ENCODE measurements around the gene CD63.
A peak's percentile ranks its signal among the peaks of the same experiment; 100 is the strongest.

Gene CD63

GRCh38 chr12:55720071-55720564, 8.7 kb downstream of the CD63 start, which contains the start of gene RDH5:
Gene RDH5, plus strand, starts transcription at chr12:55720393. Its CDS starts 792 bp downstream, at chr12:55721185.
- no peak for DNase-seq

GRCh38 chr12:55719371-55719770, 9.4 kb downstream of the CD63 start:
- DNase-seq: no peak

DNA sequence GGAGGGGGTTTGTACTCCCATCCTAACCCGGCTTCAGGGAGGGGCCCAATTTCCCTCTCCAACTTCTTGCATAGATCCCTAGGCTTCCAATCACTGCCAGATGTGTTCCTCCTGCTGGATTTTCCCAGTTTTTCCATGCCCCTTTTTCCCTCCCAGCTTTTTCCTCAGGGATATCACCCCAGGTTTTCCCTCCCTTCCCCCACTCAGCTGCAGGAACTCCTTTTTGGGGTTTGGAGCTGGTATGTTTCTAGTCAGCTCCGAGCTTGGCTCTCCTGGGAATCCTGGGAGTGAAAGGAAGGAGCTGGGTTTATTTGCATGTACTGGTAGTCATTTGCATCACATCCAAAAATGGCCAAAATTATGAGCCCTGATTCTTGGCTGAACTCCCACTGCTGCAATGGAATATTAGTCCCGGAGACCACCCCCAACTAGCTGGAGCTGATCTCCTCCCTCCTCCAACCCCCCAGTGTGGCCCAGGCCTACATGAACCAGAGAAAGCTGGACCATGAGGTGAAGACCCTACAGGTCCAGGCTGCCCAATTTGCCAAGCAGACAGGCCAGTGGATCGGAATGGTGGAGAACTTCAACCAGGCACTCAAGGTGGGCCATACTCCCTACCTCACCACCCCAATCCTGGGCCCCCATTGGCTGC, 10.1 kb downstream of the CD63 start:
- DNase-seq: no peak

DNA sequence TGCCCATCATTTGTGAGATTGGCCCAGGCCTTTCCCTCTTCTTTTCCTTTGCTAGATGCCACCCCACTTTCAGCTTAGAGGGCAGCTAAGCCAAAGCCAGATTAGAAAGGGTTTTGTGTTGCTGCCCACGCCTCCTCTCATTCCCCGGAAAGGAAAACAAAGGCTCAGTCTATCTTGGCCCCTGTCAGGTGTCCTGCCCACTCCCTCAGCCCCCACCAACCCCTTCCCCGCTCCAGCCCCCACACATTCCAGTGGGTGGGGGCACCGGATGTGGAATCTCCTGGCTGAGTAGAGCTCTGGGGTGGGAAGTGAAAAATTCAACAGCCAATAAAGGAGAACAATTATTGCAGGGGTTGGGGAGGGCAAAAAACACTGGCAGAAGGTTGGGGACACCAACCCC, 10.8 kb downstream of the CD63 start:
- DNase-seq: no peak

- DNase-seq: no peak
Measured at GRCh38 chr12:55717011-55718007, 11.5 kb downstream of the CD63 start.

DNA sequence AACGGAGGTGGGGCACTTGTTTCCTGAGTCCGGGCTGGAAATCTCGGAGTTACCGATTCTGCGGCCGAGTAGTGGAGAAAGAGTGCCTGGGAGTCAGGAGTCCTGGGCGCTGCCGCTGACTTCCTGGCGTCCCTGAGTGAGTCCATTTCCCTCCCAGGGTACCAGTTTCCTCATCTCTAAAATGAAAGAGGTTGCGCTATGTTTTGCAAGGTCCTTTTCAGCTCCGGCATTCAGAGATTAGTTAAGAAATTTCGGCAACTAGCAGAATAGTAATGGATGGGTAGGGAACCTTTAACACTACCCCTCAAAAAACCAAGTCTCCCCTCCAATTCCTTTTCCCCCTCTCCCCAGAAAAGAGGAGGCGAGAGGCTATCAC, 12.2 kb downstream of the CD63 start:
- DNase-seq: no peak

- DNase-seq: peak; percentile 57
Measured at GRCh38 chr12:55715833-55716581, 12.8 kb downstream of the CD63 start, which contains the start of gene BLOC1S1. Gene BLOC1S1, plus strand, starts transcription at chr12:55716046. Its CDS starts 6 bp downstream, at chr12:55716052.

DNA sequence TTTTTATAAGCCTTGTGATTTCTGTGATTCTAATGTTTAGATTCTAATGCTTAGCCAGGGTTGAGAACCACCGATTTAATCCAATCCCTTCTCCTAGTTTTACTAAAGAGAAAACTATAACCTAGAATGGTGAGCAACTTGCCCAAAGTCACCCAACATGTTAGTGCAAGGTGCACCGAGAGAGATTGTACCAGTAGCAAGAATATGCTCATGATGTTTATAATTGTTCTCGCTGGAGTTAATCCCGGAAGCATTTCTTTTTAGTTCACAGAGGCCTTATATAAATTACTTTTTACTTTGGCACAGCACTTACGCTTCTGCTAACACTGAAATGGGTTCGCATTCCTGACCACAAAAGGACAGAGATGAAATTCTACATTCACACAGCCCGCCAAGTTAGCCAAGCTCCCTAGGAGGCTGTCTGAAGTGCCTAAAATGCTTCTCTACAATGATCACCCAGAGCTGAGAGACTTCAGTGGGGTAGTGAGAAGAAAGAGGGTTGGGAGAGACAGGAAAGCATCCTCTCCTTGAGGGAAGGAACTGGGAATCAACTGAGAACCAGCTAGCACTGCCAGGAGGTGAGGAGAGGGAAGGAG, 13.5 kb downstream of the CD63 start:
- no peak for DNase-seq

- DNase-seq: no peak
Measured at GRCh38 chr12:55713721-55714120, 15.1 kb downstream of the CD63 start.

DNA sequence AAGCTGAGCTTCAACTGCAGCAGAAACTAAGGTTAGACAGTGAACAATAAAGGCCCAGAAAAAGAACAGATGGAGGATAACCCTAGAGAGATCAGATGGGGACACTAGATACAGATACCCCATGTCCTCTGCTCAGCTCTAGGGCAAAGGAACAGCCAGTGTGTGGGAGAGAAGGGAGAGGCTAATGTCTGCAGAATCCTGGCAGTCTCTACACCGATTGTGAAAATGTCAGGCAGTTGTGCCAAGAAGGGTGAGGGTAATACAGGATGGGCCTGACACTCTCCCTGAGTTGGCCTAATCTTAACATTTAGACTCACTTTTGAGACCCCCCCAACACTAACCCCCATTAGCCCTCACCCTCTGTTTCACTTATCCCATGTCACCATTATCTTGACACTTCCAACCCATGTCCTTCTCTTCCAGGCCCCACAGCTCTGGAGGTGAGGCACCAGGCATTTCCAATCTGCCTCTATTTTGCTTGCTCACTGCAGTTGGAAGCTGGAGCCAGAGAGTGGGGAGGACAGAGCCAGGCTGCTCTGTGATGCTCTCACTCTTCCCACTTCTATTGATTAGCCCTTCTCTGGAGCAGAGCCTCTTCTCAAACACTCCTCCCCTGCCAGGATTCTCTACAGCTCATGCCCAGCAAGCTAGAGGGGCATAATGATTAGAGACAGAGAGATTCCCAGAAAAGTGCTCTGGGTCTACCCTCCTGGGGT, 16.0 kb downstream of the CD63 start:
- DNase-seq: no peak

DNA sequence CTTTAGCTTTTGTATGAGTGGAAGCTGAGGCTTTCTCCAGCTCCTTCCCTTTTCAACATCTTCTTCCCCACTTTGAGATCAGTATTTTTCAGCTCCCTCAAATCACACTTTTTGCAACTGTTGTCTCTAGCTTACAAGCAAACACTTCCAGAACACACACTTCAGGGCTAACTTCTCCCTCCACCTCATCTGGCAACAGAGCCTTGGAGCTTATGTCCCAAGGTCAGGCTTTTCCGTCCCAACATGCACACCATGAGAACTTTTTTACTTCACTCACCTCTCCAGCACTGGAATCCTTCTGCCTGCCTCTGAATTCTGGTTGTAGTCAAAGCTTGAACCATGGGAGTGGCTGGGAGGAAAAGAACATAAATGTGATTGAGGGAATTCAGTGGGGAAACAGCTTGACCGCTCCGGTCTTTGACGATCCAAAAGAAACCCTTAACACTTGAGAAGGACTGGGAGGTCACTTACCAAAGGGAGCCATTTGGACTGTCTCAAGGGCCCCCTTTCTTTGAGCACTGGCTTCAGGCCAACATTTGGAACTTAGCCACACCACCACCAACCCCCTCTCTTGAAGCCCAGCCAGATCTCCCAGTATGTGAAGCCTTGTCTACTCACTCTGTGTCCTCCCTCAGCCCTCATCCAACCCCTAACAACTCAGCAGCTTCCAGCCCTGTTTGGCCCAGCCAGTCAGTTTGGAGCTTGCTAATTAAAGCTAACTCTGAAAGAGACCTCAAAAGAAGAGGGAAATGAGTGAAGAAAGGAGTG, 16.8 kb downstream of the CD63 start:
- no peak for DNase-seq

DNA sequence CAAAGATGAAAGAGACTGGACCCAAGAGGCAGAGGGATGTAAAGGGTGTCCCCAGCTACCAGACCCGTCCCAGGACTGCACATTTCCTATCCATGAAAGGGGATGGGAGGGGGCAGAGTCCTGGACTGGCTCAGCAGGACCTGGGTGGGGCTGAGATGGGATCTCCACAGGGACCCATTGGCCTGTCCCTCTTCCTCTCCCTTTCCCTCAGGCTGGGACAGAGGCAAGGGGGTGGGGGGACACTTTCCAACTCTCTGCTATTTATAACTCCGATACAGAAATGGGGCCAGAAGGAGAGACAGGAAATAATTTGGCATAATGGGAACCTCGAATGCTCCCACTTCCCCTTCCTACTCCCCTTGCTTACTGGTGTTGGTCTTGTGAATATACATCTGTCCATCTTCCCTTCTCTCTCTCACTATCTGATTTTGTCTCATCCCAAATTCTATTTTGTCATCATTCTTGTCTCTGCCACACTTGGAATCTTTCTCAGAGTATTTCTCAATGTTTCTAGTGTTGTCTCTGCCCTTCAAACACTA, 20.0 kb downstream of the CD63 start:
- no peak for DNase-seq

DNA sequence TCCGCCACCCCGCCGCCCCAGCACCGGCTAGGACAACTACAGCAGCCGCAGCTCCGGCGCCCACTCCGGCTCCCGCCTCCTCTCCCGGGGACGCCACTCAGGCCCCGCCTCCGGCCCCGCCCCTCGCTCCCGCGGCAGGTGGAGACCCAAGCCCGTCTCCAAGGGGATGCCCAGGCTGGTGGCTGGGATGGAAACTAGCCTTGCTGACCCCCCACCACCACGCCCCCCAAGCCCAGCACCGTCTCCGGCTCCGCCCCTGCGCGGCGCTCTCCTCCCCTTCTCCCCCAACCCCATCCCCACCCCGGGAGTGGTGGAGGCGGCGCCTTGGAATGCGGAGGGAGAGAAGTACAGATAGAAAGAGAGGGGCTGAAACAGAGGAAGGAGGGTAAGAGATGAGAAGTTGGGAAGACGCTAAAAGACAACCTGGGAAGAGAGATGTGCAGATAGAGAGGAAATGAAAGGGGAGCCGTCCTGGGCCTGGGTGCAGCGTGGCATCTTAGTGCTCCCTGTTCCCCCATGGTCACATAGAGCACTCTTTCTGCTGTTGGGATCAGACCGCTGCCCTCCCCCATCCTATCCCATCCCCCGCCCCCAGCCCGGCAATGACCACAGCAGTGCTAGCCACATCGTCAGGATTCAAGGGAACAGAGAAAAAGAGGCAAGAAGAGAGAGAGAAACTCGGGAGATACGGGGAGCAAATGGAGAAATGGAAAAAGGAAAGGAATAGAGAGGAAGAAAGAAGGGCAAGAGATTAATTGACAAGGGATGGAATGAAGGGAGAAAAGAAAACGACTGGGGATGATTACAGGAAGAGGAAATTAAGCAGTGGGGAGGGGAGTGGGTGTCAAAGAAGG, 20.7 kb downstream of the CD63 start, which contains the start of gene ITGA7:
TSS of gene ITGA7 (minus strand) at position 64 of the 854 bp plus-strand sequence. CDS start 222 bp downstream, outside the sequence.
- DNase-seq: peak; percentile 7

GRCh38 chr12:55707219-55707671, 21.6 kb downstream of the CD63 start:
- no peak for DNase-seq

DNA sequence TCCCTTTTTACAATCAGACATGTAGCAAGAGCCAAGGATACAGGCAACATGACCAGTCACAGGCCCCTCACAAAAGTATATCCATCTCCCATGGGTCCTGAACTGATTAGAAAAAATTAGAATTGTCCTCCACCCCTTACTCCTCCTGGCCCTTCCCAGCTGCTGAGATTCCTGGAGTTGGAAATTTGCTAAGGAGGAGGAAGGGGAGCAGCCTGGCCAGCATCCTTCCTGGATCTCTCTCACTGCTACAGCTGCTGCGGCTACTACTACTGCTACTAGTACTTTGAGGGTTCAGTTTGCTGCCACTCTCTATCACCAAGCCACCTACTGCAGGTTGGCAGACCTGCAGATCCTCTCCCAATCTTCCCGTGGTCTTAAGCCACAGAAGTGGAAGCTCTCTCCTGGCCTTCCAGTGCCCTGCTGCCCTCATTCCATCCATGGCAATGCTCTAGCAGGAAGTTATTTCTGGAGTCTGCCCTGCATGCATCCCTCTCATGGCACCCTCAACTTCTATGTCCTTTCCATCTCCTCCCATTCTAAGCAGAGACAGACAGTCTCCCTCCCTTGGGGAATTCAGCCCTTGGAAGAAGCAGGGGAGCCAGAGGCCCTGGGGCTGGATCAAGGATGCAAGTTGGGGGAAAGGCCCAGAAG, 22.1 kb downstream of the CD63 start:
- no peak for DNase-seq

GRCh38 chr12:55705782-55706402, 22.9 kb downstream of the CD63 start:
- DNase-seq: peak; percentile 8

- no peak for DNase-seq
Measured at GRCh38 chr12:55704824-55705718, 23.7 kb downstream of the CD63 start.
